WTC11 (cell line): ENCODE data around the gene PREPL. TPM values are rescaled to one million over a fixed set of nuclear protein-coding genes. Genes with fewer than 3 reads are reported as not detected.

Experiments used
- ATAC-seq: fragments of 200-7000 bp; cut with Tn5 transposase; 2 replicates; pipeline ENCODE4 v1.10.0; 2021; ENCODE audit warnings: mild to moderate bottlenecking, moderate library complexity
- CTCF ChIA-PET: fragments of 300-600 bp; sonication (Branson Sonifier 250); formaldehyde crosslinking; loops from one replicate; lab custom pipeline; 2021; ENCODE audit warnings: antibody characterized with exemption; lab: Charles Lee
- POLR2A ChIA-PET: fragments of 350-600 bp; sonication (Branson Sonifier 250); formaldehyde crosslinking; loops from one replicate; lab custom pipeline; 2021; ENCODE audit warnings: antibody characterized with exemption; lab: Charles Lee
- DNase-seq: peaks from one replicate; pipeline ENCODE4 v3.0.0; 2021; ENCODE audit warnings: low spot score
- H3K27ac Mint-ChIP-seq: 2 replicates; pipeline ENCODE4 v1.8.0; 2021; ENCODE audit warnings: mixed read lengths
- H3K27me3 Mint-ChIP-seq: 2 replicates; pipeline ENCODE4 v1.8.0; 2021; ENCODE audit warnings: low read depth, mild to moderate bottlenecking, moderate library complexity, mixed read lengths
- H3K36me3 Mint-ChIP-seq: 2 replicates; pipeline ENCODE4 v1.8.0; 2021; ENCODE audit warnings: mixed read lengths
- H3K4me1 Mint-ChIP-seq: 2 replicates; pipeline ENCODE4 v1.8.0; 2022; ENCODE audit warnings: mixed read lengths
- H3K4me3 Mint-ChIP-seq: 2 replicates; pipeline ENCODE4 v1.8.0; 2021; ENCODE audit warnings: mild to moderate bottlenecking, moderate library complexity, mixed read lengths
- H3K9me3 Mint-ChIP-seq: 2 replicates; pipeline ENCODE4 v1.8.0; 2021; ENCODE audit warnings: mixed read lengths
- CREB1 ChIP-seq: sonication (generic); formaldehyde crosslinking; IDR thresholded peaks from 2 replicates; pipeline ENCODE4 v1.8.0; 2023; ENCODE audit warnings: mild to moderate bottlenecking, missing genetic modification reagents
- ESRRA ChIP-seq: sonication (generic); formaldehyde crosslinking; IDR thresholded peaks from 2 replicates; pipeline ENCODE4 v1.8.1; 2022; ENCODE audit warnings: mild to moderate bottlenecking, missing genetic modification reagents, borderline replicate concordance
- FOXJ3 ChIP-seq: sonication (generic); formaldehyde crosslinking; IDR thresholded peaks from 2 replicates; pipeline ENCODE4 v1.9.0; 2021; ENCODE audit warnings: missing genetic modification reagents, mild to moderate bottlenecking, borderline replicate concordance
- GTF2I ChIP-seq: fragments of 250-450 bp; sonication (Bioruptor Pico); conservative IDR thresholded peaks from 2 replicates; pipeline ENCODE4 v1.4.0; 2021; ENCODE audit warnings: mild to moderate bottlenecking
- MYBL2 ChIP-seq: sonication (generic); formaldehyde crosslinking; IDR thresholded peaks from 2 replicates; pipeline ENCODE4 v1.8.1; 2023; ENCODE audit warnings: mild to moderate bottlenecking, moderate library complexity, missing genetic modification reagents
- NFATC4 ChIP-seq: fragments of 250-450 bp; sonication (Bioruptor Pico); IDR thresholded peaks from 2 replicates; pipeline ENCODE4 v1.9.0; 2021; ENCODE audit warnings: mild to moderate bottlenecking
- NFYB ChIP-seq: sonication (generic); formaldehyde crosslinking; conservative IDR thresholded peaks from 2 replicates; pipeline ENCODE4 v1.8.0; 2022; ENCODE audit warnings: low read depth, missing genetic modification reagents
- OVOL2 ChIP-seq: fragments of 250-450 bp; sonication (Bioruptor Pico); IDR thresholded peaks from 2 replicates; pipeline ENCODE4 v1.9.0; 2021; ENCODE audit warnings: mild to moderate bottlenecking, borderline replicate concordance
- RELA ChIP-seq: sonication (generic); formaldehyde crosslinking; IDR thresholded peaks from 2 replicates; pipeline ENCODE4 v1.8.1; 2022; ENCODE audit warnings: missing genetic modification reagents, mild to moderate bottlenecking, borderline replicate concordance
- TEAD4 ChIP-seq: sonication (generic); formaldehyde crosslinking; IDR thresholded peaks from 2 replicates; pipeline ENCODE4 v1.8.0; 2022; ENCODE audit warnings: mild to moderate bottlenecking, missing genetic modification reagents
- ZNF416 ChIP-seq: fragments of 250-450 bp; sonication (Bioruptor Pico); IDR thresholded peaks from 2 replicates; pipeline ENCODE4 v1.9.0; 2021; ENCODE audit warnings: mild to moderate bottlenecking, inconsistent platforms
- total RNA-seq: library from RNA; stranded (reverse); gene quantifications from 3 replicates; pipeline ENCODE4 v1.2.3, GENCODE V29; 2021
- TF ChIP-seq, protein P1 (sequence below): sonication (generic); formaldehyde crosslinking; IDR thresholded peaks from 2 replicates; pipeline ENCODE4 v1.8.1; 2023; ENCODE audit warnings: mild to moderate bottlenecking, missing genetic modification reagents, moderate library complexity
- TF ChIP-seq, protein P2 (sequence below): sonication (generic); formaldehyde crosslinking; IDR thresholded peaks from 2 replicates; pipeline ENCODE4 v1.8.0; 2022; ENCODE audit warnings: mild to moderate bottlenecking, missing genetic modification reagents
- TF ChIP-seq, protein P3 (sequence below): sonication (generic); formaldehyde crosslinking; IDR thresholded peaks from 2 replicates; pipeline ENCODE4 v1.8.1; 2022; ENCODE audit warnings: low read depth, missing genetic modification reagents, borderline replicate concordance
- TF ChIP-seq, protein P4 (sequence below): sonication (generic); formaldehyde crosslinking; IDR thresholded peaks from 2 replicates; pipeline ENCODE4 v1.8.0; 2023; ENCODE audit warnings: missing genetic modification reagents
- TF ChIP-seq, protein P5 (sequence below): sonication (generic); formaldehyde crosslinking; IDR thresholded peaks from 2 replicates; pipeline ENCODE4 v1.8.0; 2023; ENCODE audit warnings: mild to moderate bottlenecking, missing genetic modification reagents
- TF ChIP-seq, protein P6 (sequence below): sonication (generic); formaldehyde crosslinking; IDR thresholded peaks from 2 replicates; pipeline ENCODE4 v1.8.1; 2022; ENCODE audit warnings: mild to moderate bottlenecking, moderate library complexity, missing genetic modification reagents

The PREPL gene
- total RNA-seq, 1 experiment from 2014 or later, result 29.3 TPM

DNA sequence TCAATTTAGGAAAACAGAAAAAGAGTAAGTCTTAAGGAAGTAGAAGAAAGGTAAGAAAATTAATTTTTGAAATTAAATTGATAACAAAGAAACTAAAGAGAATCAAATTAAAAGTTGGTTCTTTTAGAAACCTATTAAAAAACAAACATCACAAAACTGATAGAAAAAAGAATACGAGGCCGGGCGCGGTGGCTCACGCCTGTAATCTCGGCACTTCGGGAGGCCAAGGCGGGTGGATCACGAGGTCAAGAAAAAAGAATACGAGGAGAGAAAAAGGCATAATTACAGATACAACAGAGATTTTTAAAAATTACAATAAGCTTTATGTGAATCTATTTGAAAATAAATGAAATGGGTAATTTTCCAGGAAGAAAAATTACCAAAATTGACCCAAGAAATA, 11.8 kb downstream of the PREPL start:
- no peak for DNase-seq
- H3K36me3 Mint-ChIP-seq, result peaks cover 6% of the 10 kb centered on the region
- ChIA-PET CTCF (no interaction called here), POLR2A (no interaction called here)
- H3K27me3 Mint-ChIP-seq, result no peaks in the 10 kb centered on the region
- TF ChIP-seq FOXJ3 (no peak), MYBL2 (CRISPR knock-in tag) (no peak), GTF2I (CRISPR knock-in tag) (no peak)
- H3K27ac Mint-ChIP-seq, result no peak overlapping the region
- peaks cover 17% of the 10 kb centered on the region for H3K4me1 Mint-ChIP-seq
- H3K4me3 Mint-ChIP-seq, result no peak overlapping the region
- no peak for ATAC-seq
- H3K9me3 Mint-ChIP-seq, result no peaks in the 10 kb centered on the region

DNA sequence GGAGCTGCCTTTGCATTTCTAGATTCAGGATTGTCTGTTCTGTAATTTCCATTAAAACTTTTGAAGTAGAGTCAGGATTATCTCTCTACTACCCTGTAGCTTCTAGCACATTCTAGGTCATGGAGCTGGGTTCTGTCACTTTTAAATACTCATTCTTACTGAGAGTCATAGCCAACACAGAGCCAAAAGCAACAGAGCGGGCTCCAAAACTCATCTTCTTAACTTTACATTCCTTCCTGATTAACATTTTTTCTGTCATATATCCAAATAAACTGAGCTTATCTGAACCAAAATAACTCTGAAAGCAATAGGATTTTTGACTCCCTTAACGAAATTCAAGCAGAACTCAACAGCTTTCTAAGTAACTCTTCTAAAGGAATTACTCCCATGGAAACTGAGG, 12.9 kb downstream of the PREPL start:
- TF ChIP-seq, protein P1, sequence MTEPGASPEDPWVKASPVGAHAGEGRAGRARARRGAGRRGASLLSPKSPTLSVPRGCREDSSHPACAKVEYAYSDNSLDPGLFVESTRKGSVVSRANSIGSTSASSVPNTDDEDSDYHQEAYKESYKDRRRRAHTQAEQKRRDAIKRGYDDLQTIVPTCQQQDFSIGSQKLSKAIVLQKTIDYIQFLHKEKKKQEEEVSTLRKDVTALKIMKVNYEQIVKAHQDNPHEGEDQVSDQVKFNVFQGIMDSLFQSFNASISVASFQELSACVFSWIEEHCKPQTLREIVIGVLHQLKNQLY, result no peak
- TF ChIP-seq NFATC4 (CRISPR knock-in tag), result no peak
- no peak for TF ChIP-seq MYBL2 (CRISPR knock-in tag)
- TF ChIP-seq, protein P2, sequence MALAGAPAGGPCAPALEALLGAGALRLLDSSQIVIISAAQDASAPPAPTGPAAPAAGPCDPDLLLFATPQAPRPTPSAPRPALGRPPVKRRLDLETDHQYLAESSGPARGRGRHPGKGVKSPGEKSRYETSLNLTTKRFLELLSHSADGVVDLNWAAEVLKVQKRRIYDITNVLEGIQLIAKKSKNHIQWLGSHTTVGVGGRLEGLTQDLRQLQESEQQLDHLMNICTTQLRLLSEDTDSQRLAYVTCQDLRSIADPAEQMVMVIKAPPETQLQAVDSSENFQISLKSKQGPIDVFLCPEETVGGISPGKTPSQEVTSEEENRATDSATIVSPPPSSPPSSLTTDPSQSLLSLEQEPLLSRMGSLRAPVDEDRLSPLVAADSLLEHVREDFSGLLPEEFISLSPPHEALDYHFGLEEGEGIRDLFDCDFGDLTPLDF (CRISPR knock-in tag), result no peak
- no peak for TF ChIP-seq CREB1
- TF ChIP-seq OVOL2 (CRISPR knock-in tag), result no peak
- peaks cover 6% of the 10 kb centered on the region for H3K36me3 Mint-ChIP-seq
- no peak overlapping the region for H3K4me3 Mint-ChIP-seq
- H3K4me1 Mint-ChIP-seq, result peaks cover 17% of the 10 kb centered on the region
- ChIA-PET POLR2A (no interaction called here), CTCF (interaction anchor here (1.1 kb wide), 1 partner anchor 103 kb away, joined by 3 read pairs; no protein-coding TSS in a partner anchor)
- H3K9me3 Mint-ChIP-seq, result no peaks in the 10 kb centered on the region
- H3K27me3 Mint-ChIP-seq, result no peaks in the 10 kb centered on the region
- DNase-seq, result no peak
- no peak overlapping the region for H3K27ac Mint-ChIP-seq
- ATAC-seq, result no peak

DNA sequence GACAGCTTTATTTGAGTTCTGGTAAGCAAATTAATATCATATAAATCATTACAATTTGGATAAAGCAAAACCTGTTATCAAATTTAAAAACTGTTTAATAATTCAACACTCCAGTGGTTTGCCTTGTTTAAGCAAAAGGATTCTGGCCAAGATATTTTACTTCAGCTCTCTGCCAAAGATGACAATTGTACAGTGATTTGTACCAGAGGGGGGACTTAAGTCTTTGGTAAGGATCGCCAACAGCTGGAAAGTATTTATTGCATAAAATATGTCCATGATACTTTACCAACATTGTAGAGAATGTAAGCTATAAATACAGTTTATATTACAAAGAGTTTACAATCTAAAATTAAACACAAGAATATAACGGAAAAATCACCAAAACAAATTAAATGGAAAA, 13.8 kb downstream of the PREPL start:
- H3K4me3 Mint-ChIP-seq, result no peak overlapping the region
- no peaks in the 10 kb centered on the region for H3K9me3 Mint-ChIP-seq
- ChIA-PET CTCF (no interaction called here), POLR2A (no interaction called here)
- H3K27ac Mint-ChIP-seq, result no peak overlapping the region
- H3K27me3 Mint-ChIP-seq, result no peaks in the 10 kb centered on the region
- ATAC-seq, result no peak
- no peak for DNase-seq
- TF ChIP-seq, protein P3, sequence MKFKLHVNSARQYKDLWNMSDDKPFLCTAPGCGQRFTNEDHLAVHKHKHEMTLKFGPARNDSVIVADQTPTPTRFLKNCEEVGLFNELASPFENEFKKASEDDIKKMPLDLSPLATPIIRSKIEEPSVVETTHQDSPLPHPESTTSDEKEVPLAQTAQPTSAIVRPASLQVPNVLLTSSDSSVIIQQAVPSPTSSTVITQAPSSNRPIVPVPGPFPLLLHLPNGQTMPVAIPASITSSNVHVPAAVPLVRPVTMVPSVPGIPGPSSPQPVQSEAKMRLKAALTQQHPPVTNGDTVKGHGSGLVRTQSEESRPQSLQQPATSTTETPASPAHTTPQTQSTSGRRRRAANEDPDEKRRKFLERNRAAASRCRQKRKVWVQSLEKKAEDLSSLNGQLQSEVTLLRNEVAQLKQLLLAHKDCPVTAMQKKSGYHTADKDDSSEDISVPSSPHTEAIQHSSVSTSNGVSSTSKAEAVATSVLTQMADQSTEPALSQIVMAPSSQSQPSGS (CRISPR knock-in tag), result no peak
- no peak for TF ChIP-seq CREB1
- TF ChIP-seq, protein P4, sequence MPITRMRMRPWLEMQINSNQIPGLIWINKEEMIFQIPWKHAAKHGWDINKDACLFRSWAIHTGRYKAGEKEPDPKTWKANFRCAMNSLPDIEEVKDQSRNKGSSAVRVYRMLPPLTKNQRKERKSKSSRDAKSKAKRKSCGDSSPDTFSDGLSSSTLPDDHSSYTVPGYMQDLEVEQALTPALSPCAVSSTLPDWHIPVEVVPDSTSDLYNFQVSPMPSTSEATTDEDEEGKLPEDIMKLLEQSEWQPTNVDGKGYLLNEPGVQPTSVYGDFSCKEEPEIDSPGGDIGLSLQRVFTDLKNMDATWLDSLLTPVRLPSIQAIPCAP (CRISPR knock-in tag), result no peak
- TF ChIP-seq, protein P5, sequence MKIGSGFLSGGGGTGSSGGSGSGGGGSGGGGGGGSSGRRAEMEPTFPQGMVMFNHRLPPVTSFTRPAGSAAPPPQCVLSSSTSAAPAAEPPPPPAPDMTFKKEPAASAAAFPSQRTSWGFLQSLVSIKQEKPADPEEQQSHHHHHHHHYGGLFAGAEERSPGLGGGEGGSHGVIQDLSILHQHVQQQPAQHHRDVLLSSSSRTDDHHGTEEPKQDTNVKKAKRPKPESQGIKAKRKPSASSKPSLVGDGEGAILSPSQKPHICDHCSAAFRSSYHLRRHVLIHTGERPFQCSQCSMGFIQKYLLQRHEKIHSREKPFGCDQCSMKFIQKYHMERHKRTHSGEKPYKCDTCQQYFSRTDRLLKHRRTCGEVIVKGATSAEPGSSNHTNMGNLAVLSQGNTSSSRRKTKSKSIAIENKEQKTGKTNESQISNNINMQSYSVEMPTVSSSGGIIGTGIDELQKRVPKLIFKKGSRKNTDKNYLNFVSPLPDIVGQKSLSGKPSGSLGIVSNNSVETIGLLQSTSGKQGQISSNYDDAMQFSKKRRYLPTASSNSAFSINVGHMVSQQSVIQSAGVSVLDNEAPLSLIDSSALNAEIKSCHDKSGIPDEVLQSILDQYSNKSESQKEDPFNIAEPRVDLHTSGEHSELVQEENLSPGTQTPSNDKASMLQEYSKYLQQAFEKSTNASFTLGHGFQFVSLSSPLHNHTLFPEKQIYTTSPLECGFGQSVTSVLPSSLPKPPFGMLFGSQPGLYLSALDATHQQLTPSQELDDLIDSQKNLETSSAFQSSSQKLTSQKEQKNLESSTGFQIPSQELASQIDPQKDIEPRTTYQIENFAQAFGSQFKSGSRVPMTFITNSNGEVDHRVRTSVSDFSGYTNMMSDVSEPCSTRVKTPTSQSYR, result no peak
- no peak for TF ChIP-seq ZNF416 (CRISPR knock-in tag)
- TF ChIP-seq FOXJ3, result no peak
- TF ChIP-seq NFYB (CRISPR knock-in tag), result no peak
- H3K36me3 Mint-ChIP-seq, result peaks cover 11% of the 10 kb centered on the region
- H3K4me1 Mint-ChIP-seq, result peaks cover 17% of the 10 kb centered on the region

DNA sequence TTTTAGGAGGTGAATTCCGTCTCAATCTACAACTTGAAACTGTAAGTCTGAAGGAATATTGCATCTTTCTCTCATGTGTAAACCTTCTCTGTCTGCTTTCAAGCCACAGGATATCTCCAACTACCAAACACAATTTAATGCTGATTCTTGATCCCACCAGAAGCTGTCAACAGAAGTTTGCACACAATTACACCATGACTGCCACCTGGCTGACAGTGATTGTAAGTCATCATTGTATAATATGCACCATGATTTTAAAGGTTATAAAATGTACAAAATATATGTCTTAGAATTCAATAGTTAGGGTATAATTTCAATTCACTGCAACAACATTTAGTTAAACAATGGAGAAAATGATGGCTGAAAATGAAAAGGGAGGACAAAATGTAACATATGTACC, 18.4 kb downstream of the PREPL start:
- Mint-ChIP-seq H3K36me3 (peaks cover 25% of the 10 kb centered on the region), H3K4me1 (no peaks in the 10 kb centered on the region), H3K27me3 (no peaks in the 10 kb centered on the region), H3K4me3 (no peak overlapping the region), H3K27ac (no peak overlapping the region), H3K9me3 (no peaks in the 10 kb centered on the region)
- ChIA-PET CTCF (interaction anchor here (0.8 to 2.0 kb wide), 8 partner anchors 8 to 300 kb away, joined by 3 to 10 read pairs (median 4); no protein-coding TSS in a partner anchor), POLR2A (no interaction called here)
- TF ChIP-seq NFATC4 (CRISPR knock-in tag) (no peak), RELA (no peak), TEAD4 (CRISPR knock-in tag) (no peak), ESRRA (no peak)
- TF ChIP-seq, protein P6, sequence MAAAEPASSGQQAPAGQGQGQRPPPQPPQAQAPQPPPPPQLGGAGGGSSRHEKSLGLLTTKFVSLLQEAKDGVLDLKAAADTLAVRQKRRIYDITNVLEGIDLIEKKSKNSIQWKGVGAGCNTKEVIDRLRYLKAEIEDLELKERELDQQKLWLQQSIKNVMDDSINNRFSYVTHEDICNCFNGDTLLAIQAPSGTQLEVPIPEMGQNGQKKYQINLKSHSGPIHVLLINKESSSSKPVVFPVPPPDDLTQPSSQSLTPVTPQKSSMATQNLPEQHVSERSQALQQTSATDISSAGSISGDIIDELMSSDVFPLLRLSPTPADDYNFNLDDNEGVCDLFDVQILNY, result no peak
- TF ChIP-seq, protein P2 (CRISPR knock-in tag), result no peak
- DNase-seq (no peak), ATAC-seq (no peak)
